PC-3 (cell line): ENCODE data around the gene SIL1. TPM values are rescaled to one million over a fixed set of nuclear protein-coding genes. Genes with fewer than 3 reads are reported as not detected.

Experiments used
- ATAC-seq: fragments of 200-7000 bp; cut with Tn5 transposase; 2 replicates; pipeline ENCODE4 v1.9.1; 2020; ENCODE audit warnings: mild to moderate bottlenecking, moderate library complexity
- BruUV-seq: library from RNA; stranded (reverse); fragments of 400-500 nt; replicated peaks from 2 replicates; lab custom pipeline; 2021; lab: Mats Ljungman, UMichigan
- CTCF ChIA-PET: fragments of 300-600 bp; sonication (Branson Sonifier 250); formaldehyde crosslinking; loops from one replicate; lab custom pipeline; 2022; ENCODE audit warnings: antibody characterized with exemption; lab: Charles Lee
- POLR2A ChIA-PET: fragments of 300-600 bp; sonication (Branson Sonifier 250); formaldehyde crosslinking; loops from one replicate; lab custom pipeline; 2022; ENCODE audit warnings: antibody characterized with exemption; ENCODE audit not compliant: unreplicated experiment; lab: Charles Lee
- DNase-seq: peaks from one replicate; pipeline ENCODE4 v3.0.0-alpha.2; 2015
- H2AFZ ChIP-seq: fragments of 300-600 bp; sonication (generic); 2 replicates; pipeline ENCODE4 v1.6.0; 2016; ENCODE audit warnings: antibody characterized with exemption, low read length
- H3F3A ChIP-seq: fragments of 300-600 bp; sonication (generic); one replicate; pipeline ENCODE4 v1.6.0; 2017; ENCODE audit warnings: antibody characterized with exemption, low read length, control low read depth, mild to moderate bottlenecking; ENCODE audit not compliant: unreplicated experiment
- H3K27ac ChIP-seq: fragments of 300-600 bp; sonication (generic); 2 replicates; pipeline ENCODE4 v1.5.1; 2016; ENCODE audit warnings: mild to moderate bottlenecking, low read length
- H3K27me3 ChIP-seq: fragments of 300-600 bp; sonication (generic); 2 replicates; pipeline ENCODE4 v1.6.1; 2016; ENCODE audit warnings: low read length, mixed read lengths
- H3K36me3 ChIP-seq: fragments of 300-600 bp; sonication (generic); 2 replicates; pipeline ENCODE4 v1.6.1; 2016; ENCODE audit warnings: low read depth, mixed run types, low read length, mixed read lengths
- H3K4me1 ChIP-seq: fragments of 300-600 bp; sonication (generic); 2 replicates; pipeline ENCODE4 v1.5.1; 2016; ENCODE audit warnings: low read length; ENCODE audit not compliant: insufficient read depth
- H3K4me2 ChIP-seq: fragments of 300-600 bp; sonication (generic); 2 replicates; pipeline ENCODE4 v1.6.0; 2016; ENCODE audit warnings: low read length
- H3K4me3 ChIP-seq: fragments of 300-600 bp; sonication (generic); 2 replicates; pipeline ENCODE4 v1.5.1; 2016; ENCODE audit warnings: mild to moderate bottlenecking, low read length, mixed read lengths
- H3K79me2 ChIP-seq: fragments of 300-600 bp; sonication (generic); 2 replicates; pipeline ENCODE4 v1.6.1; 2017; ENCODE audit warnings: low read length, mixed read lengths
- H3K9ac ChIP-seq: fragments of 300-600 bp; sonication (generic); 2 replicates; pipeline ENCODE4 v1.6.0; 2016; ENCODE audit warnings: mild to moderate bottlenecking, low read length
- H3K9me2 ChIP-seq: fragments of 300-600 bp; sonication (generic); replicated peaks from 2 replicates; pipeline ENCODE4 v1.6.1; 2016; ENCODE audit warnings: mixed run types, low read length, mixed read lengths
- H3K9me3 ChIP-seq: fragments of 300-600 bp; sonication (generic); 2 replicates; pipeline ENCODE4 v1.6.1; 2016; ENCODE audit warnings: low read length, mixed read lengths
- H4K20me1 ChIP-seq: fragments of 300-600 bp; sonication (generic); 2 replicates; pipeline ENCODE4 v1.6.1; 2016; ENCODE audit warnings: low read length, mixed read lengths
- CTCF ChIP-seq: fragments of 300-600 bp; sonication (generic); conservative IDR thresholded peaks from 2 replicates; pipeline ENCODE4 v1.5.1; 2017; ENCODE audit warnings: antibody characterized with exemption, low read depth, mild to moderate bottlenecking, low read length
- EZH2 ChIP-seq: fragments of 300-600 bp; sonication (generic); IDR thresholded peaks from one replicate; pipeline ENCODE4 v1.6.1; 2017; ENCODE audit warnings: antibody characterized with exemption, mild to moderate bottlenecking, low read length; ENCODE audit not compliant: unreplicated experiment
- EZH2phosphoT487 ChIP-seq: fragments of 300-600 bp; sonication (generic); IDR thresholded peaks from 2 replicates; pipeline ENCODE4 v1.6.1; 2018; ENCODE audit warnings: mild to moderate bottlenecking, antibody characterized with exemption, low read length, borderline replicate concordance
- intact Hi-C: fragments of 100-400 bp; cut with micrococcal nuclease; formaldehyde crosslinking; loops from 2 replicates; pipeline ENCODE4 v1.9.0; 2023
- total RNA-seq: library from RNA; depleted of rRNA; stranded (reverse); fragments of >200 nt; gene quantifications from 2 replicates; pipeline ENCODE4 v1.2.3, GENCODE V29; 2014

SIL1 gene
- total RNA-seq, 1 experiment from 2014 or later = 7.9 TPM

DNA sequence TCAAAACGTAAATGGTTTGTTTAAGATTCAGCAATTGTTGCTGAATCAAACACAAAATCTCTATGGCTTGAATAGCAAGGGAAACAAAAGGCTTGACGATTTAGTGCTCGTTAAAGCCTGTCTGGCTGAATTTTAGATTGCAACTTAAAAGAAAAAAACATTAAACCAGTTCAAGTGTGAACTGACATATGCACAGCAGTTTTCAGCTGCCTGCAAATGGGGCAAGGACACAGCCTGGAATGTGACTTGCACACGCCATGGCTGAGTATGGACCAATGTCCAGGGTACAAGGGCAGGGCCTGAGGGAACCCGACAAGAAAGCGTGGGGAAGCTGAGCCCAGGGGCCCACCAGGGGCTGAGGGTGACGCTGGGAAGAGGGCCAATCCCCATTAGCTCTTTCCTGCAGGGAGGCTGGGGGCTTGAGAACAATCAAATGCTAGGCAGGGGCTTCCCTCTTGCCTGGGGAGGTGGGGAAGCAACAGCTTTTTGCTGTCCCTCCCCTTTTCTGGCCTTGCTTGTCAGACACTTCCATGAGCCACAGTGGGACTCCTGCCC is 233.4 kb downstream of the SIL1 start:
- DNase-seq (no peak), ATAC-seq (no peak)
- no peak overlapping the region for H2AFZ ChIP-seq
- ChIA-PET CTCF (no interaction called here), POLR2A (no interaction called here)
- no peak overlapping the region for H3K9ac ChIP-seq
- no peak overlapping the region for H3K4me2 ChIP-seq
- TF ChIP-seq CTCF = no peak
- no peak for TF ChIP-seq EZH2phosphoT487
- no peak for TF ChIP-seq EZH2
- no peaks in the 10 kb centered on the region for H3K79me2 ChIP-seq
- intact Hi-C loops = no loop called here
- no peaks in the 10 kb centered on the region for H3K36me3 ChIP-seq
- H3K4me3 ChIP-seq = no peak overlapping the region
- H3K27ac ChIP-seq = no peak overlapping the region
- no peaks in the 10 kb centered on the region for H4K20me1 ChIP-seq
- no peaks in the 10 kb centered on the region for H3F3A ChIP-seq
- no peaks in the 10 kb centered on the region for H3K27me3 ChIP-seq
- H3K4me1 ChIP-seq = no peaks in the 10 kb centered on the region
- no peaks in the 10 kb centered on the region for H3K9me2 ChIP-seq
- H3K9me3 ChIP-seq = no peaks in the 10 kb centered on the region
- BruUV-seq = no TSS peak

GRCh38 chr5:138963763-138964371 is 234.3 kb downstream of the SIL1 start:
- ChIA-PET CTCF (no interaction called here), POLR2A (no interaction called here)

More at GRCh38 chr5:138963763-138964371, 234.3 kb downstream of the SIL1 start:
- H3F3A ChIP-seq = no peaks in the 10 kb centered on the region
- H3K9ac ChIP-seq = no peak overlapping the region
- no peaks in the 10 kb centered on the region for H3K36me3 ChIP-seq
- BruUV-seq = no TSS peak
- H3K79me2 ChIP-seq = no peaks in the 10 kb centered on the region
- intact Hi-C loops = no loop called here
- no peaks in the 10 kb centered on the region for H4K20me1 ChIP-seq
- TF ChIP-seq EZH2phosphoT487 (no peak), EZH2 (no peak), CTCF (no peak)
- H3K9me2 ChIP-seq = no peaks in the 10 kb centered on the region
- H3K9me3 ChIP-seq = no peaks in the 10 kb centered on the region
- no peak overlapping the region for H3K4me3 ChIP-seq
- H3K4me1 ChIP-seq = no peaks in the 10 kb centered on the region
- no peak overlapping the region for H2AFZ ChIP-seq
- H3K4me2 ChIP-seq = no peak overlapping the region
- DNase-seq (no peak), ATAC-seq (no peak)
- H3K27ac ChIP-seq = no peak overlapping the region
- no peaks in the 10 kb centered on the region for H3K27me3 ChIP-seq
